Upper lobe of left lung (tissue), 6 donors: ENCODE measurements around the gene KLK5. TPM values are rescaled to one million over a fixed set of nuclear protein-coding genes. Genes with fewer than 3 reads are reported as not detected.

Experiments used
- ATAC-seq, 2 donors: fragments of 200-7000 bp; cut with Tn5 transposase; one replicate each; pipeline ENCODE4 v1.9.1; 2022; ENCODE audit warnings: mild to moderate bottlenecking in 2 of 2, moderate library complexity in 2 of 2; ENCODE audit not compliant: low FRiP score in 2 of 2
- DNase-seq, 2 donors: peaks; one replicate each; pipeline ENCODE4 v3.0.0-alpha.2; 2019 to 2020
- H3K27ac ChIP-seq, 4 donors: fragments of 200-600 bp; sonication (generic); one replicate each; pipeline ENCODE4 v1.5.1; 2016 to 2019
- H3K27me3 ChIP-seq, 4 donors: fragments of 200-600 bp; sonication (generic); one replicate each; pipeline ENCODE4 v1.5.1; 2017 to 2019
- H3K36me3 ChIP-seq, 4 donors: fragments of 200-600 bp; sonication (generic); one replicate each; pipeline ENCODE4 v1.5.1; 2016 to 2019
- H3K4me1 ChIP-seq, 4 donors: fragments of 200-600 bp; sonication (generic); one replicate each; pipeline ENCODE4 v1.5.1; 2018 to 2019
- H3K4me3 ChIP-seq, 4 donors: fragments of 200-600 bp; sonication (generic); one replicate each; pipeline ENCODE4 v1.5.1; 2017 to 2019; ENCODE audit warnings: mild to moderate bottlenecking in 2 of 4, moderate library complexity in 1 of 4
- H3K9me3 ChIP-seq, 4 donors: fragments of 200-600 bp; sonication (generic); one replicate each; pipeline ENCODE4 v1.5.1; 2018 to 2019
- EP300 ChIP-seq, 4 donors: sonication (generic); formaldehyde crosslinking; IDR thresholded peaks; one replicate each; pipeline ENCODE4 v1.5.1; 2017; ENCODE audit warnings: antibody characterized with exemption in 4 of 4, control low read depth in 2 of 4
- POLR2A ChIP-seq, 4 donors: fragments of 450-650 bp; IDR thresholded peaks; one replicate each; pipeline ENCODE4 v1.5.1; 2016 to 2017; ENCODE audit warnings: antibody characterized with exemption in 4 of 4, mild to moderate bottlenecking in 2 of 4
- POLR2AphosphoS5 ChIP-seq, 2 donors: sonication (generic); formaldehyde crosslinking; IDR thresholded peaks; one replicate each; pipeline ENCODE4 v1.5.1; 2017; ENCODE audit warnings: antibody characterized with exemption in 2 of 2
- WGBS, 2 donors: methylation state at CpG; one replicate each; pipeline ENCODE4 v1.1.5; 2017 to 2018; 5-methylcytosine and 5-hydroxymethylcytosine counted together
- total RNA-seq, 6 donors: library from RNA; depleted of rRNA in 4 of 6; stranded (reverse); fragments of >200 nt in 4 of 6; gene quantifications; one replicate each; pipeline versions ENCODE4 v1.1.0 to v1.2.1, GENCODE V29; 2016 to 2021
- TF ChIP-seq, protein P1 (sequence below), 6 experiments: fragments of 450-650 bp in 4 of 6; fragments of 200-600 bp in 2 of 6; sonication (generic) in 2 of 6; IDR thresholded peaks; one replicate each; pipeline ENCODE4 v1.5.1; 2016 to 2019; ENCODE audit warnings: antibody characterized with exemption in 6 of 6
- donor health status: DM: no; HTN: no; CAD: no; lungs with moderate emphysema.
- donor health status: DM: no; HTN: yes; CAD: no; lungs with severe emphysema.

Gene KLK5, protein sequence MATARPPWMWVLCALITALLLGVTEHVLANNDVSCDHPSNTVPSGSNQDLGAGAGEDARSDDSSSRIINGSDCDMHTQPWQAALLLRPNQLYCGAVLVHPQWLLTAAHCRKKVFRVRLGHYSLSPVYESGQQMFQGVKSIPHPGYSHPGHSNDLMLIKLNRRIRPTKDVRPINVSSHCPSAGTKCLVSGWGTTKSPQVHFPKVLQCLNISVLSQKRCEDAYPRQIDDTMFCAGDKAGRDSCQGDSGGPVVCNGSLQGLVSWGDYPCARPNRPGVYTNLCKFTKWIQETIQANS
- total RNA-seq: under 1 TPM in 1 of 6 donors, not detected in 5; 0.74 TPM

DNA sequence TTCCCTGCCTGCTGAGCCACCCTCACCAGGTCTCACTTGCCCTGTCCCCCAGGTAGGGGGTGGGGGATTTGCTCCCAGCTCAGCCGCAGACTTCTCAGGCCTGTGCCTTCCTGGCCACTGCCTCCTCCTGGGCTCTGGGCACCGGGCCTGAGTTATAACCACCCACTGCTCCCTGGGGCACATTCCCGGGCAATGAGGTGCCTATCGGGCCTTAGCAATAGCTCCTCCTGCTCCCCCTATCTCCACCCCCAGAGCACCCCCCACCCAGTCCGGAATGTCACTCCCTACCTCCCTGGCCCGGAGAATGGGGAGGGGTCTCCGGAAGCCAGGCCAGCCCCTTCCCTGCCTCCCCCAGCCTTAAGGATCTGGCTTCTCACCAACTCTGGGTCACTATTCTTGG is at the start of gene KLK5:
TSS of gene KLK5 (minus strand) at position 129 of the 400 bp plus-strand sequence. CDS start 381 bp downstream, outside the sequence.
- ATAC-seq (no peak), DNase-seq (no peak)
- Histone ChIP-seq H3K36me3 (no peaks in the 10 kb centered on the region), H3K4me3 (no peak within 1 kb of the TSS), H3K4me1 (no peaks in the 10 kb centered on the region), H3K9me3 (no peaks in the 10 kb centered on the region), H3K27me3 (no peaks in the 10 kb centered on the region), H3K27ac (no peak within 1 kb of the TSS)
- WGBS, 2 donors: 6 to 11% methylated on average over 2 to 7 of the region's 7 CpGs
- no peak for TF ChIP-seq POLR2AphosphoS5 (IDR thresholded peaks at IDR 0.05)
- TF ChIP-seq, protein P1, sequence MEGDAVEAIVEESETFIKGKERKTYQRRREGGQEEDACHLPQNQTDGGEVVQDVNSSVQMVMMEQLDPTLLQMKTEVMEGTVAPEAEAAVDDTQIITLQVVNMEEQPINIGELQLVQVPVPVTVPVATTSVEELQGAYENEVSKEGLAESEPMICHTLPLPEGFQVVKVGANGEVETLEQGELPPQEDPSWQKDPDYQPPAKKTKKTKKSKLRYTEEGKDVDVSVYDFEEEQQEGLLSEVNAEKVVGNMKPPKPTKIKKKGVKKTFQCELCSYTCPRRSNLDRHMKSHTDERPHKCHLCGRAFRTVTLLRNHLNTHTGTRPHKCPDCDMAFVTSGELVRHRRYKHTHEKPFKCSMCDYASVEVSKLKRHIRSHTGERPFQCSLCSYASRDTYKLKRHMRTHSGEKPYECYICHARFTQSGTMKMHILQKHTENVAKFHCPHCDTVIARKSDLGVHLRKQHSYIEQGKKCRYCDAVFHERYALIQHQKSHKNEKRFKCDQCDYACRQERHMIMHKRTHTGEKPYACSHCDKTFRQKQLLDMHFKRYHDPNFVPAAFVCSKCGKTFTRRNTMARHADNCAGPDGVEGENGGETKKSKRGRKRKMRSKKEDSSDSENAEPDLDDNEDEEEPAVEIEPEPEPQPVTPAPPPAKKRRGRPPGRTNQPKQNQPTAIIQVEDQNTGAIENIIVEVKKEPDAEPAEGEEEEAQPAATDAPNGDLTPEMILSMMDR (IDR thresholded peaks at IDR 0.05): no peak
- TF ChIP-seq EP300 (IDR thresholded peaks at IDR 0.05): no peak
- TF ChIP-seq POLR2A (IDR thresholded peaks at IDR 0.05): no peak

DNA sequence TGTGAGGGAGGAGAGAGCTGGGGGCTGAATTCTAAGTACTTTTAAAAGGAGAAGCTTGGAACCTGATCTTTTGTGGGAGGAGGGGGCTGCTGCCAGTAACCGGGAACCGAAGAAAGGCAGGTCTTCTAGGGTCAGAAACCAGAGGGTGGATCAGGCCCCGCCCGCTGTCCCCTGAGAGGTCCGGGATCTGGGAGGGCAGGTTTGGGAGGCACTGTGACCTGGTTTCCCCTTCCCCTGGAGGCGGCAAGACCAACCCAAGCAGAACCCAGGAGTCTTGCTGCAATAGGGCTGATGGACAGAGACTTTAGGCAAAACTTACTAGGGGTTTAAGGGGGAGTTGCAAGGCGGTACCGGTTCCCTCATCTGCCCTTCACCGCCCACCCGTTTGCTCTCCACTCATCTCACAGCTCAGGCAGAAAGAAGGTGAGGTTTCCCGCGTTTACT is 49.3 kb upstream of the KLK5 start:
- Histone ChIP-seq H3K27me3 (peaks cover 0 to 21% (median 3%) of the 10 kb centered on the region in 4 donors), H3K4me3 (no peak overlapping the region), H3K9me3 (no peaks in the 10 kb centered on the region), H3K36me3 (no peaks in the 10 kb centered on the region), H3K27ac (no peak overlapping the region), H3K4me1 (peaks cover 0 to 6% (median 0%) of the 10 kb centered on the region in 4 donors)
- DNase-seq: no peak
- WGBS, 2 donors: 29 to 54% methylated on average over 12 of the region's 12 CpGs
- TF ChIP-seq POLR2AphosphoS5 (IDR thresholded peaks at IDR 0.05) (no peak), EP300 (IDR thresholded peaks at IDR 0.05) (no peak), POLR2A (IDR thresholded peaks at IDR 0.05) (no peak)
- TF ChIP-seq, protein P1 (IDR thresholded peaks at IDR 0.05): no peak
- ATAC-seq: no peak

DNA sequence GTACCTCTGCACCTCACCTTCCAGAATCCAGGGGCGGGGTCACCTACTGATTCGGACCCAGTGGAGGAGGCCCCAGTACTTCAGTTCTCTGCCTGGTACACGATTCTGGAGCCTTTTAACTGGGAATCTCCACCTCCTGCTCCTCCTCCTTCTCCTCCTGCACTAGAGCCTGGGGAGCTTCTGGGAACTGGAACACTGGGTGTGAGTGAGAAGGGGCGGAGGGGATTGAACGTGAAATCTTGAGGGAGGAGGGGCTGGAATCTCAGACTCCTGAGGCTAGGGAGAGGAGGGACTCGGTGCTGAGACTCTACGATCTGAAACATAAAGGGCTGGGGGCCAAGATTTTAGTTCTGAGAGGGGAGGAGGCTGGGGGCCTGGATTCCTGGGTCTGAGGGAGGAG is 48.7 kb upstream of the KLK5 start, which contains the start of gene KLK8:
TSS of gene KLK8 (minus strand) at position 90 of the 400 bp plus-strand sequence. CDS start 437 bp downstream, outside the sequence.
- no peak within 1 kb of the TSS for H3K27ac ChIP-seq
- WGBS, 2 donors: 31 to 33% methylated on average over 7 of the region's 7 CpGs
- no peak for DNase-seq
- peaks cover 0 to 17% (median 3%) of the 10 kb centered on the region in 4 donors for H3K27me3 ChIP-seq
- no peak for ATAC-seq
- no peaks in the 10 kb centered on the region for H3K9me3 ChIP-seq
- peaks cover 0 to 6% (median 0%) of the 10 kb centered on the region in 4 donors for H3K4me1 ChIP-seq
- no peak within 1 kb of the TSS for H3K4me3 ChIP-seq
- H3K36me3 ChIP-seq: no peaks in the 10 kb centered on the region
- TF ChIP-seq EP300 (IDR thresholded peaks at IDR 0.05): no peak
- TF ChIP-seq POLR2AphosphoS5 (IDR thresholded peaks at IDR 0.05): no peak
- TF ChIP-seq, protein P1 (IDR thresholded peaks at IDR 0.05): no peak
- no peak for TF ChIP-seq POLR2A (IDR thresholded peaks at IDR 0.05)

DNA sequence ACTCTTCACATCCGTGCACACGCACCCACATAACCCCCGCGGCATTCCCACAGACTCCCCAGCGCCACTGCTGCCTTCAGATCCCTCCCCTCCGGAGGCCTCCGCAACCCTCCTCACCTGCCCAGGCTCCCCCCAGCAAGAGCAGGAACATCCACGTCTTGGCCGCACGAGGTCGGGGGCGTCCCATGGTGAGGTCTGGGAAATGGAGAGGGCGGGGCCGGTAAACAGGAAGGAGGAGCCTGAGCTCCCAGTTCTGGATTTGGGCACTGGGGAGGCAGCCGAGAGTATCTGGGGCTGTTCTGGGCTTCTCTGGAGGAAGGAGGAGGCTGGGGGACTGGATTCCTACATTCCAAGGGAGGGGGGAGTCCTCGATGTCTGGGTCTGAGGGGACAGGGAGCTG is 48.1 kb upstream of the KLK5 start:
- 25 to 51% methylated on average over 13 to 16 of the region's 16 CpGs for WGBS, 2 donors
- no peak overlapping the region for H3K27ac ChIP-seq
- H3K36me3 ChIP-seq: no peaks in the 10 kb centered on the region
- no peak for ATAC-seq
- DNase-seq: no peak
- peaks cover 0 to 6% (median 0%) of the 10 kb centered on the region in 4 donors for H3K4me1 ChIP-seq
- TF ChIP-seq POLR2A (IDR thresholded peaks at IDR 0.05) (no peak), POLR2AphosphoS5 (IDR thresholded peaks at IDR 0.05) (no peak), EP300 (IDR thresholded peaks at IDR 0.05) (no peak)
- TF ChIP-seq, protein P1 (IDR thresholded peaks at IDR 0.05): no peak
- peaks cover 0 to 15% (median 3%) of the 10 kb centered on the region in 4 donors for H3K27me3 ChIP-seq
- no peak overlapping the region for H3K4me3 ChIP-seq
- no peaks in the 10 kb centered on the region for H3K9me3 ChIP-seq
